ENCODE data around the gene TNP1. TPM values are rescaled to one million over a fixed set of nuclear protein-coding genes. Genes with fewer than 3 reads are reported as not detected.

Gene TNP1
- total and polyA plus RNA-seq, 2 donors (not counting 1 experiment from before 2014, with no cell fraction given), result not detected

DNA sequence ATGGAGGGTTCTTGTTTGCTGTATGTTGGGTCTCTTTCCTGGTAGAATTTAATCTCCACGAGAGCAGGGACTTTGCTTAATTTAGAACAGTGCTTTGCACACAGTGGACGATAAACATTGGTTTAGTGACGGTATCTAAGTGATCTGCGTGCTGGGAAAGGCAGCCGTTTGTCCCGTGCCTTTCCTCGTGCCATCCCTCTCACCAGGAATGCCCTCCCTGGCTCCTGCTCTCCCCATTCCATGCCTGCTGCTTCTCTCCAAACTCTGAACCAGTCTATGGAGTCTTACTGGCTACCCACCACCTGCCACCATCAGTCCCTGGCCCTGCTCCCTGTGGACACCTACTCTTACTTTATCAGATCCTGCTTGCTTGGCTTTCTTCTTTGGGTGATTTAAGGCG is 27.3 kb upstream of the TNP1 start:
- Histone ChIP-seq H3K9ac (ENCODE audit: low read length) (no peak overlapping the region), H3K4me1 (ENCODE audit: control insufficient read depth in 2 of 2, insufficient read depth in 2 of 2, low read length in 2 of 2) (no peaks in the 10 kb centered on the region), H4K20me1 (ENCODE audit: control insufficient read depth, insufficient read depth, low read length, poor library complexity, severe bottlenecking) (no peaks in the 10 kb centered on the region), H3K9me3 (ENCODE audit: control extremely low read depth in 1 of 3, control insufficient read depth in 2 of 3, insufficient read depth in 1 of 3, low read length in 2 of 3) (peaks cover 0 to 7% (median 0%) of the 10 kb centered on the region in 3 donors), H3K79me2 (ENCODE audit: control insufficient read depth, insufficient read depth, low read length) (no peaks in the 10 kb centered on the region), H3K27me3 (replicated peaks in 1 of 4; ENCODE audit: control extremely low read depth in 1 of 4, control insufficient read depth in 3 of 4, insufficient read depth in 4 of 4, low read length in 3 of 4) (no peaks in the 10 kb centered on the region), H2AFZ (ENCODE audit: insufficient read depth, low read depth, low read length, poor library complexity, severe bottlenecking) (no peak overlapping the region), H3K4me2 (replicated peaks; ENCODE audit: low read depth, low read length, poor library complexity, severe bottlenecking) (no peak overlapping the region), H3K27ac (ENCODE audit: low read length in 2 of 2) (no peak overlapping the region), H3K4me3 (ENCODE audit: control extremely low read depth in 1 of 5, extremely low read depth in 1 of 5, insufficient read depth in 1 of 5, low read depth in 2 of 5, low read length in 4 of 5) (no peak overlapping the region), H3K36me3 (replicated peaks in 1 of 2; ENCODE audit: control extremely low read depth in 1 of 2, control insufficient read depth in 1 of 2, extremely low read depth in 1 of 2, insufficient read depth in 2 of 2, low read length in 1 of 2) (no peaks in the 10 kb centered on the region)
- Mint-ChIP-seq H3K27ac (no peak overlapping the region), H3K27me3 (peaks cover 6% of the 10 kb centered on the region), H3K4me1 (no peaks in the 10 kb centered on the region), H3K9me3 (ENCODE audit: insufficient read depth) (peaks cover 2% of the 10 kb centered on the region), H3K4me3 (no peak overlapping the region)
- WGBS (ENCODE audit: insufficient coverage), result 89% methylated on average over 8 of the region's 8 CpGs
- ChIA-PET CTCF (no interaction called here), POLR2A (no interaction called here)
- ATAC-seq (ENCODE audit: low read depth) (no peak), DNase-seq (no peak)
- TF ChIP-seq EZH2 (IDR thresholded peaks at IDR 0.05; ENCODE audit: borderline replicate concordance, insufficient read depth, low read depth, low read length, poor library complexity, severe bottlenecking), result no peak
- TF ChIP-seq, protein P1, sequence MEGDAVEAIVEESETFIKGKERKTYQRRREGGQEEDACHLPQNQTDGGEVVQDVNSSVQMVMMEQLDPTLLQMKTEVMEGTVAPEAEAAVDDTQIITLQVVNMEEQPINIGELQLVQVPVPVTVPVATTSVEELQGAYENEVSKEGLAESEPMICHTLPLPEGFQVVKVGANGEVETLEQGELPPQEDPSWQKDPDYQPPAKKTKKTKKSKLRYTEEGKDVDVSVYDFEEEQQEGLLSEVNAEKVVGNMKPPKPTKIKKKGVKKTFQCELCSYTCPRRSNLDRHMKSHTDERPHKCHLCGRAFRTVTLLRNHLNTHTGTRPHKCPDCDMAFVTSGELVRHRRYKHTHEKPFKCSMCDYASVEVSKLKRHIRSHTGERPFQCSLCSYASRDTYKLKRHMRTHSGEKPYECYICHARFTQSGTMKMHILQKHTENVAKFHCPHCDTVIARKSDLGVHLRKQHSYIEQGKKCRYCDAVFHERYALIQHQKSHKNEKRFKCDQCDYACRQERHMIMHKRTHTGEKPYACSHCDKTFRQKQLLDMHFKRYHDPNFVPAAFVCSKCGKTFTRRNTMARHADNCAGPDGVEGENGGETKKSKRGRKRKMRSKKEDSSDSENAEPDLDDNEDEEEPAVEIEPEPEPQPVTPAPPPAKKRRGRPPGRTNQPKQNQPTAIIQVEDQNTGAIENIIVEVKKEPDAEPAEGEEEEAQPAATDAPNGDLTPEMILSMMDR (IDR thresholded peaks at IDR 0.05), result no peak
- intact Hi-C loops (cut with micrococcal nuclease), result no loop called here

DNA sequence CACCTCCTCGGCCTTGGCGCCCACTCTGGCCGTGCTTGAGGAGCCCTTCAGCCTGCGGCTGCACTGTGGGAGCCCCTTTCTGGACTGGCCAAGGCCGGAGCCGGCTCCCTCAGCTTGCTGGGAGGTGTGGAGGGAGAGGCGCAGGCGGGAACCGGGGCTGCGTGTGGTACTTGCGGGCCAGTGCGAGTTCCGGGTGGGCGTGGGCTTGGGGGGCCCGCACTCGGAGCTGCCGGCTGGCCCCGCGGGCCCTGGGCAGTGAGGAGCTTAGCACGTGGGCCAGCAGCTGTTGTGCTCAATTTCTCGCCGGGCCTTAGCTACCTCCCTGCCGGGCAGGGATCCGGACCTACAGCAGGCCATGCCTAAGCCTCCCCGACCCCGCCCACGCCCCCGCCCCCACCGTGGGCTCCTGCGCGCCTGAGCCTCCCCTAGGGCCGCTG is 25.3 kb upstream of the TNP1 start:
- Histone ChIP-seq H3K9me3 (ENCODE audit: control extremely low read depth in 1 of 3, control insufficient read depth in 2 of 3, insufficient read depth in 1 of 3, low read length in 2 of 3) (peaks cover 0 to 7% (median 0%) of the 10 kb centered on the region in 3 donors), H3K4me3 (ENCODE audit: control extremely low read depth in 1 of 5, extremely low read depth in 1 of 5, insufficient read depth in 1 of 5, low read depth in 2 of 5, low read length in 4 of 5) (no peak overlapping the region), H3K4me1 (ENCODE audit: control insufficient read depth in 2 of 2, insufficient read depth in 2 of 2, low read length in 2 of 2) (no peaks in the 10 kb centered on the region), H3K36me3 (replicated peaks in 1 of 2; ENCODE audit: control extremely low read depth in 1 of 2, control insufficient read depth in 1 of 2, extremely low read depth in 1 of 2, insufficient read depth in 2 of 2, low read length in 1 of 2) (no peaks in the 10 kb centered on the region), H3K27ac (ENCODE audit: low read length in 2 of 2) (no peak overlapping the region), H3K4me2 (replicated peaks; ENCODE audit: low read depth, low read length, poor library complexity, severe bottlenecking) (no peak overlapping the region), H3K9ac (ENCODE audit: low read length) (no peak overlapping the region), H4K20me1 (ENCODE audit: control insufficient read depth, insufficient read depth, low read length, poor library complexity, severe bottlenecking) (no peaks in the 10 kb centered on the region), H3K79me2 (ENCODE audit: control insufficient read depth, insufficient read depth, low read length) (no peaks in the 10 kb centered on the region), H2AFZ (ENCODE audit: insufficient read depth, low read depth, low read length, poor library complexity, severe bottlenecking) (no peak overlapping the region), H3K27me3 (replicated peaks in 1 of 4; ENCODE audit: control extremely low read depth in 1 of 4, control insufficient read depth in 3 of 4, insufficient read depth in 4 of 4, low read length in 3 of 4) (no peaks in the 10 kb centered on the region)
- no peak for DNase-seq
- WGBS (ENCODE audit: insufficient coverage), result 92% methylated on average over 30 of the region's 32 CpGs
- Mint-ChIP-seq H3K4me1 (no peaks in the 10 kb centered on the region), H3K27me3 (peaks cover 3% of the 10 kb centered on the region), H3K27ac (no peak overlapping the region), H3K9me3 (ENCODE audit: insufficient read depth) (peaks cover 2% of the 10 kb centered on the region), H3K4me3 (no peak overlapping the region)
- TF ChIP-seq, protein P1 (IDR thresholded peaks at IDR 0.05), result no peak
- TF ChIP-seq EZH2 (IDR thresholded peaks at IDR 0.05; ENCODE audit: borderline replicate concordance, insufficient read depth, low read depth, low read length, poor library complexity, severe bottlenecking), result no peak
- ChIA-PET POLR2A (no interaction called here), CTCF (no interaction called here)
- ATAC-seq (ENCODE audit: low read depth), result no peak
- intact Hi-C loops (cut with micrococcal nuclease), result no loop called here

Data from B cell (primary cell).